ENCODE data around the gene DENND2A. TPM values are rescaled to one million over a fixed set of nuclear protein-coding genes. Genes with fewer than 3 reads are reported as not detected.

Gene DENND2A
- total and polyA plus RNA-seq, 2 of the 4 experiments (the other 2 are of a cell fraction), result 7.5 to 10.3 TPM

DNA sequence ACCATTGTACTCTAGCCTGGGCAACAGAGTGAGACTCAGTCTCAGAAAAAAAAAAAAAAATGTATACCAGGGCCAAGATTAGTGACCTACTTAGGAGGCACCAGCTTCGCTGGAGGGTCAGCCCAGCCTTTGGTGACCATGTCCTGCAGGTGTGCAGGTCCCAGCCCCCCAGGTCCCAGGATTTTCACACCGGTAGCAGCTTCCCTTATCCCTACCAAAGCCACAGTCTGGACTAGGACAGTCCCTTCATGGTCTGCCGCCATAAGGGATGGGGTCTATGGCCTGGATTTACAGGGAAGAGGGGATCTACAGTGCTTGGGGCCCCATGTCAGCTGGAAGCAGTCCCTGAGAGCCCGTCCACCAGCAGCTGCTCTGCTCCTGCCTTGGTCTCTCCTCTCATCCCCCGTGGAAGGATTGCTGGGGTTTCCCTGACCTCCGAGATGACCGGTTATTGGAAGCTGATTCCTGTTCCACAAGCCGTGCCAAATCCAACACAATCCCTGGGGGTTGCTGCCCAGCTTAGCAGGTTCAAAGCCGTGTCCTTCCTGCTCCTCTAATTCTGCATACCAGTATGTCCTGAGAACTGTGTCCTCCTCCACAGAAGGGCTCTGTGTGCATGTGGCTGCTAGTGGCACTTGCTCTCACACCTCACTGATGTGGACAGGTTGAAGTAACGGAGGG is 44.9 kb upstream of the DENND2A start:
- no peak overlapping the region for H3K27ac ChIP-seq (ENCODE audit: insufficient read depth, low read length)
- ATAC-seq (ENCODE audit: low read depth), result no peak
- dilution Hi-C loops (cut with HindIII; ENCODE audit: low sequenced_read_pairs, unreplicated experiment), result no loop called here

More for the DNA sequence above, 44.9 kb upstream of the DENND2A start:
- intact Hi-C loops (cut with micrococcal nuclease) (no loop called here), in situ Hi-C loops (cut with MboI; ENCODE audit: low sequenced_read_pairs) (loop anchor here (10.0 kb wide), 1 partner anchor 849 kb away; no protein-coding TSS in a partner anchor)
- Histone ChIP-seq H2AK5ac (ENCODE audit: low read depth, low read length) (no peak overlapping the region), H3K79me1 (ENCODE audit: low read depth in 1 of 2, low read length in 2 of 2) (no peaks in the 10 kb centered on the region), H2BK5ac (ENCODE audit: low read depth, low read length, poor library complexity, severe bottlenecking) (no peak overlapping the region), H3K27me3 (ENCODE audit: control insufficient read depth, insufficient read depth, low read length) (no peaks in the 10 kb centered on the region), H3K36me3 (ENCODE audit: control insufficient read depth, insufficient read depth, low read length) (peaks cover 12% of the 10 kb centered on the region), H2AFZ (replicated peaks; ENCODE audit: low read length, poor library complexity) (no peak overlapping the region), H2BK20ac (ENCODE audit: low read depth, low read length) (no peak overlapping the region), H3K4me2 (ENCODE audit: low read depth, low read length) (no peak overlapping the region), H3K18ac (ENCODE audit: low read depth, low read length) (no peak overlapping the region), H3K9me1 (ENCODE audit: insufficient read depth, low read length) (no peaks in the 10 kb centered on the region), H3K4me1 (ENCODE audit: control insufficient read depth, insufficient read depth, low read length) (no peaks in the 10 kb centered on the region), H4K8ac (ENCODE audit: low read depth in 2 of 2, low read length in 2 of 2) (no peak overlapping the region), H3K14ac (replicated peaks; ENCODE audit: low read depth, low read length) (no peak overlapping the region), H4K20me1 (ENCODE audit: insufficient read depth, low read length) (no peaks in the 10 kb centered on the region), H3K56ac (ENCODE audit: extremely low read depth, insufficient read depth, low read length) (no peak overlapping the region), H2BK15ac (ENCODE audit: low read depth, low read length) (no peak overlapping the region), H2AK9ac (replicated peaks; ENCODE audit: low read depth, low read length, poor library complexity) (no peak overlapping the region), H3K23ac (ENCODE audit: low read depth, low read length) (no peak overlapping the region), H4K5ac (ENCODE audit: low read depth, low read length) (no peak overlapping the region), H3K9me3 (ENCODE audit: control insufficient read depth, insufficient read depth, low read length) (no peaks in the 10 kb centered on the region), H2BK120ac (ENCODE audit: low read depth, low read length) (no peak overlapping the region), H4K91ac (ENCODE audit: insufficient read depth, low read depth, low read length) (no peak overlapping the region), H3K9ac (ENCODE audit: low read depth, low read length) (no peak overlapping the region), H3K4ac (ENCODE audit: low read depth, low read length) (no peak overlapping the region), H3K4me3 (ENCODE audit: insufficient read depth, low read depth, low read length) (no peak overlapping the region)
- DNase-seq, result no peak
- no peak for TF ChIP-seq RCOR1 (IDR thresholded peaks at IDR 0.05; ENCODE audit: insufficient replicate concordance, low read length)
- TF ChIP-seq, protein P1, sequence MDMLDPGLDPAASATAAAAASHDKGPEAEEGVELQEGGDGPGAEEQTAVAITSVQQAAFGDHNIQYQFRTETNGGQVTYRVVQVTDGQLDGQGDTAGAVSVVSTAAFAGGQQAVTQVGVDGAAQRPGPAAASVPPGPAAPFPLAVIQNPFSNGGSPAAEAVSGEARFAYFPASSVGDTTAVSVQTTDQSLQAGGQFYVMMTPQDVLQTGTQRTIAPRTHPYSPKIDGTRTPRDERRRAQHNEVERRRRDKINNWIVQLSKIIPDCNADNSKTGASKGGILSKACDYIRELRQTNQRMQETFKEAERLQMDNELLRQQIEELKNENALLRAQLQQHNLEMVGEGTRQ (IDR thresholded peaks at IDR 0.05; ENCODE audit: low read depth, low read length), result no peak
- no peak for TF ChIP-seq RFX5 (IDR thresholded peaks at IDR 0.05; ENCODE audit: low read depth, low read length)
- TF ChIP-seq, protein P2, sequence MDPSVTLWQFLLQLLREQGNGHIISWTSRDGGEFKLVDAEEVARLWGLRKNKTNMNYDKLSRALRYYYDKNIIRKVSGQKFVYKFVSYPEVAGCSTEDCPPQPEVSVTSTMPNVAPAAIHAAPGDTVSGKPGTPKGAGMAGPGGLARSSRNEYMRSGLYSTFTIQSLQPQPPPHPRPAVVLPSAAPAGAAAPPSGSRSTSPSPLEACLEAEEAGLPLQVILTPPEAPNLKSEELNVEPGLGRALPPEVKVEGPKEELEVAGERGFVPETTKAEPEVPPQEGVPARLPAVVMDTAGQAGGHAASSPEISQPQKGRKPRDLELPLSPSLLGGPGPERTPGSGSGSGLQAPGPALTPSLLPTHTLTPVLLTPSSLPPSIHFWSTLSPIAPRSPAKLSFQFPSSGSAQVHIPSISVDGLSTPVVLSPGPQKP (IDR thresholded peaks at IDR 0.05; ENCODE audit: borderline replicate concordance, low read depth, low read length), result no peak
- TF ChIP-seq, protein P3, sequence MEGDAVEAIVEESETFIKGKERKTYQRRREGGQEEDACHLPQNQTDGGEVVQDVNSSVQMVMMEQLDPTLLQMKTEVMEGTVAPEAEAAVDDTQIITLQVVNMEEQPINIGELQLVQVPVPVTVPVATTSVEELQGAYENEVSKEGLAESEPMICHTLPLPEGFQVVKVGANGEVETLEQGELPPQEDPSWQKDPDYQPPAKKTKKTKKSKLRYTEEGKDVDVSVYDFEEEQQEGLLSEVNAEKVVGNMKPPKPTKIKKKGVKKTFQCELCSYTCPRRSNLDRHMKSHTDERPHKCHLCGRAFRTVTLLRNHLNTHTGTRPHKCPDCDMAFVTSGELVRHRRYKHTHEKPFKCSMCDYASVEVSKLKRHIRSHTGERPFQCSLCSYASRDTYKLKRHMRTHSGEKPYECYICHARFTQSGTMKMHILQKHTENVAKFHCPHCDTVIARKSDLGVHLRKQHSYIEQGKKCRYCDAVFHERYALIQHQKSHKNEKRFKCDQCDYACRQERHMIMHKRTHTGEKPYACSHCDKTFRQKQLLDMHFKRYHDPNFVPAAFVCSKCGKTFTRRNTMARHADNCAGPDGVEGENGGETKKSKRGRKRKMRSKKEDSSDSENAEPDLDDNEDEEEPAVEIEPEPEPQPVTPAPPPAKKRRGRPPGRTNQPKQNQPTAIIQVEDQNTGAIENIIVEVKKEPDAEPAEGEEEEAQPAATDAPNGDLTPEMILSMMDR (conservative IDR thresholded peaks at IDR 0.05; ENCODE audit: low read depth, low read length), result no peak
- TF ChIP-seq CHD1 (IDR thresholded peaks at IDR 0.05; ENCODE audit: low read depth, low read length), result no peak
- no peak for TF ChIP-seq RAD21 (IDR thresholded peaks at IDR 0.05; ENCODE audit: low read length)
- no peak for TF ChIP-seq MAFK (IDR thresholded peaks at IDR 0.05; ENCODE audit: low read depth, low read length)
- TF ChIP-seq POLR2A (IDR thresholded peaks at IDR 0.05; ENCODE audit: low read depth, low read length), result no peak
- no peak for TF ChIP-seq FOS (IDR thresholded peaks at IDR 0.05; ENCODE audit: low read depth, low read length)
- TF ChIP-seq NFE2L2 (IDR thresholded peaks at IDR 0.05; ENCODE audit: low read depth, low read length), result no peak
- no peak for TF ChIP-seq SMC3 (IDR thresholded peaks at IDR 0.05; ENCODE audit: low read depth, low read length)
- no peak for TF ChIP-seq CEBPB (IDR thresholded peaks at IDR 0.05; ENCODE audit: low read depth, low read length)
- TF ChIP-seq BHLHE40 (IDR thresholded peaks at IDR 0.05; ENCODE audit: low read depth, low read length), result no peak
- no peak for TF ChIP-seq MAZ (IDR thresholded peaks at IDR 0.05; ENCODE audit: borderline replicate concordance, low read depth, low read length)
- BruUV-seq (replicated peaks), result no TSS peak
- POLR2A ChIA-PET (ENCODE audit: unreplicated experiment), result no interaction called here
- no CpG with 5 or more reads among the region's 10 CpGs for WGBS, 2 experiments (ENCODE audit: extremely low coverage in 2 of 2, insufficient read length in 1 of 2)
- CTCF ChIA-PET, result no interaction called here

Measured in IMR-90 (cell line).